HG03280 (cell line): Measurements from ENCODE around the gene NEB.
"Not testable (repeated sequence)": the region's sequence is repeated elsewhere in the genome, so short reads cannot be mapped to it uniquely, and the experiment has no call there.

Experiments
- ATAC-seq: cut with Tn5 transposase; IDR thresholded peaks from one replicate; pipeline ENCODE4 v1.9.1; 2021; ENCODE audit warnings: mild to moderate bottlenecking, moderate library complexity; ENCODE audit not compliant: unreplicated experiment

The NEB gene

GRCh38 chr2:151761687-151762086 lies 27.4 kb upstream of the NEB start:
- ATAC-seq, result no peak

- ATAC-seq, result no peak
These were observed 26.9 kb upstream of the NEB start for GRCh38 chr2:151761193-151761592.

- no peak for ATAC-seq
These were observed 25.9 kb upstream of the NEB start for GRCh38 chr2:151760139-151760650.

GRCh38 chr2:151758744-151759143 lies 24.5 kb upstream of the NEB start:
- ATAC-seq, result no peak

- ATAC-seq, result no peak
These were observed 23.6 kb upstream of the NEB start for GRCh38 chr2:151757861-151758260.

GRCh38 chr2:151756820-151757219 lies 22.5 kb upstream of the NEB start:
- ATAC-seq, result no peak

GRCh38 chr2:151754253-151754897 lies 20.1 kb upstream of the NEB start:
- ATAC-seq, result no peak

- no peak for ATAC-seq
These were observed 19.3 kb upstream of the NEB start for GRCh38 chr2:151753540-151753939.

- ATAC-seq, result not testable (repeated sequence)
These were observed 11.0 kb upstream of the NEB start for GRCh38 chr2:151745261-151745660.

GRCh38 chr2:151730262-151730975 lies 3.9 kb downstream of the NEB start:
- no peak for ATAC-seq

- ATAC-seq, result no peak
These were observed 4.4 kb downstream of the NEB start for GRCh38 chr2:151729837-151730236.

GRCh38 chr2:151729415-151729811 lies 4.9 kb downstream of the NEB start:
- no peak for ATAC-seq

- no peak for ATAC-seq
These were observed 5.4 kb downstream of the NEB start for GRCh38 chr2:151728804-151729414.

GRCh38 chr2:151727593-151728552 lies 6.4 kb downstream of the NEB start:
- no peak for ATAC-seq

GRCh38 chr2:151721161-151721560 lies 13.1 kb downstream of the NEB start:
- no peak for ATAC-seq

GRCh38 chr2:151720521-151720920 lies 13.8 kb downstream of the NEB start:
- ATAC-seq, result no peak

- no peak for ATAC-seq
These were observed 15.5 kb downstream of the NEB start for GRCh38 chr2:151718796-151719195.

- no peak for ATAC-seq
These were observed 16.0 kb downstream of the NEB start for GRCh38 chr2:151718247-151718646.

- ATAC-seq, result no peak
These were observed 17.6 kb downstream of the NEB start for GRCh38 chr2:151716721-151717120.

GRCh38 chr2:151713291-151713903 lies 20.9 kb downstream of the NEB start:
- no peak for ATAC-seq
